Kidney (tissue), 14 donors: Measurements from ENCODE around the gene PTGFR. TPM values are rescaled to one million over a fixed set of nuclear protein-coding genes. Genes with fewer than 3 reads are reported as not detected.

Experiments used
- DNase-seq, 5 donors: peaks; one replicate each; pipeline ENCODE4 v3.0.0-alpha.2; 2013 to 2020
- FAIRE-seq: peaks from 2 replicates; lab custom pipeline; 2012; peaks lifted over from hg19 to GRCh38; lab: Jason Lieb, UNC
- H3K27ac ChIP-seq, 2 donors: one replicate each; pipeline ENCODE4 v1.7.0; 2013; ENCODE audit warnings: low read depth in 2 of 2, low read length in 2 of 2, inconsistent platforms in 1 of 2
- H3K27me3 ChIP-seq: one replicate; pipeline ENCODE4 v1.7.1; 2013; ENCODE audit warnings: low read length, inconsistent platforms; ENCODE audit not compliant: control insufficient read depth, insufficient read depth
- H3K36me3 ChIP-seq, 3 donors: one replicate each; pipeline versions ENCODE4 v1.7.0 to v1.7.1; 2013; ENCODE audit warnings: low read length in 3 of 3, control low read depth in 1 of 3, inconsistent platforms in 1 of 3; ENCODE audit not compliant: insufficient read depth in 3 of 3, control insufficient read depth in 2 of 3
- H3K4me1 ChIP-seq, 3 donors: one replicate each; pipeline versions ENCODE4 v1.7.0 to v1.7.1; 2013; ENCODE audit warnings: low read length in 3 of 3, inconsistent platforms in 1 of 3, low read depth in 1 of 3; ENCODE audit not compliant: control insufficient read depth in 2 of 3, insufficient read depth in 2 of 3
- H3K4me3 ChIP-seq, 3 donors: one replicate each; pipeline versions ENCODE4 v1.7.0 to v1.8.1; 2013; ENCODE audit warnings: low read length in 3 of 3, control low read depth in 1 of 3, inconsistent platforms in 1 of 3
- H3K9ac ChIP-seq, 3 donors: one replicate each; pipeline versions ENCODE4 v1.7.0 to v1.7.1; 2013; ENCODE audit warnings: low read length in 3 of 3, control low read depth in 1 of 3, inconsistent platforms in 1 of 3
- H3K9me3 ChIP-seq, 3 donors: one replicate each; pipeline versions ENCODE4 v1.7.0 to v1.7.1; 2013; ENCODE audit warnings: low read length in 3 of 3, control low read depth in 1 of 3, inconsistent platforms in 1 of 3; ENCODE audit not compliant: control insufficient read depth in 2 of 3, insufficient read depth in 1 of 3
- intact Hi-C: fragments of 100-400 bp; cut with DNase I; formaldehyde crosslinking; loops from one replicate; pipeline ENCODE4 v1.11.1; 2022
- polyA plus RNA-seq: library from polyadenylated mRNA; stranded (reverse); fragments of 350-450 nt; fragmentation: Illumina TruSeq; extraction: RNeasy Lipid Tissue Mini Kit (QIAGEN cat#74804); gene quantifications from one replicate; pipeline ENCODE4 v1.2.3, GENCODE V29; 2014; ENCODE audit warnings: low read depth, low replicate concordance; ENCODE audit not compliant: insufficient read depth
- total RNA-seq: library from RNA; stranded (reverse); fragmentation: NEBNext Ultra II Directional; extraction: Animal tissue kit (Norgen Biotek cat#: 25700); gene quantifications from one replicate; pipeline ENCODE4 v1.2.1, GENCODE V29; 2021
- TF ChIP-seq, protein P1 (sequence below): IDR thresholded peaks from 3 replicates; pipeline ENCODE4 v1.5.1; 2012; ENCODE audit warnings: mild to moderate bottlenecking, moderate library complexity, borderline replicate concordance; ENCODE audit not compliant: insufficient read depth; ENCODE audit errors: extremely low read depth
- donor health status: control.
- donor health status: control.
- donor health status: control.
- donor health status: control.
- donor health status: control.
- donor health status: DM: yes; HTN: yes; CAD: no.
- donor health status: Normal renal cell carcinoma (clear cell type).

The PTGFR gene
- total and polyA plus RNA-seq, 2 donors from 2014 or later, result 2.4 to 3.7 TPM

DNA sequence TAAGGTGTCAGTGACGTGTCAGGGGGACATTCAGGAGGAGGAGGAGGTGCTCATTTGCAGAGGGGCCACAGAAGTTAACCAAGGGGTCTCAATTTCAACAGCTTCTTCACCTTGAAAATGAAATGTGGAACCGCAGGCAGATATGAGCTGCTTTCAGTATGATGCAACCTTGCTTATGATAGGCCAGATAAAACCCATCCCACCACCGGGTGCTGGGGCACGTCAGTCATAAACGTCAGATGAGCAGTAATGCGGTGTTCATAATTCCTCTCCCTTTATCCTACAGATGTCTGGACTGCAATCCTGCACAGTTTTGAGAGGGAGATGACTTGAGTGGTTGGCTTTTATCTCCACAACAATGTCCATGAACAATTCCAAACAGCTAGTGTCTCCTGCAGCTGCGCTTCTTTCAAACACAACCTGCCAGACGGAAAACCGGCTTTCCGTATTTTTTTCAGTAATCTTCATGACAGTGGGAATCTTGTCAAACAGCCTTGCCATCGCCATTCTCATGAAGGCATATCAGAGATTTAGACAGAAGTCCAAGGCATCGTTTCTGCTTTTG is 1.7 kb downstream of the PTGFR start:
- Histone ChIP-seq H3K27ac (no peak overlapping the region), H3K27me3 (peaks cover 2% of the 10 kb centered on the region), H3K4me1 (peaks cover 0 to 5% (median 0%) of the 10 kb centered on the region in 3 donors), H3K36me3 (no peaks in the 10 kb centered on the region), H3K9me3 (no peaks in the 10 kb centered on the region), H3K9ac (no peak overlapping the region), H3K4me3 (peak overlapping the region in 1 of 3 donors; percentile 69)
- no peak for FAIRE-seq
- TF ChIP-seq, protein P1, sequence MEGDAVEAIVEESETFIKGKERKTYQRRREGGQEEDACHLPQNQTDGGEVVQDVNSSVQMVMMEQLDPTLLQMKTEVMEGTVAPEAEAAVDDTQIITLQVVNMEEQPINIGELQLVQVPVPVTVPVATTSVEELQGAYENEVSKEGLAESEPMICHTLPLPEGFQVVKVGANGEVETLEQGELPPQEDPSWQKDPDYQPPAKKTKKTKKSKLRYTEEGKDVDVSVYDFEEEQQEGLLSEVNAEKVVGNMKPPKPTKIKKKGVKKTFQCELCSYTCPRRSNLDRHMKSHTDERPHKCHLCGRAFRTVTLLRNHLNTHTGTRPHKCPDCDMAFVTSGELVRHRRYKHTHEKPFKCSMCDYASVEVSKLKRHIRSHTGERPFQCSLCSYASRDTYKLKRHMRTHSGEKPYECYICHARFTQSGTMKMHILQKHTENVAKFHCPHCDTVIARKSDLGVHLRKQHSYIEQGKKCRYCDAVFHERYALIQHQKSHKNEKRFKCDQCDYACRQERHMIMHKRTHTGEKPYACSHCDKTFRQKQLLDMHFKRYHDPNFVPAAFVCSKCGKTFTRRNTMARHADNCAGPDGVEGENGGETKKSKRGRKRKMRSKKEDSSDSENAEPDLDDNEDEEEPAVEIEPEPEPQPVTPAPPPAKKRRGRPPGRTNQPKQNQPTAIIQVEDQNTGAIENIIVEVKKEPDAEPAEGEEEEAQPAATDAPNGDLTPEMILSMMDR, result no peak
- intact Hi-C loops, result no loop called here
- no peak for DNase-seq

DNA sequence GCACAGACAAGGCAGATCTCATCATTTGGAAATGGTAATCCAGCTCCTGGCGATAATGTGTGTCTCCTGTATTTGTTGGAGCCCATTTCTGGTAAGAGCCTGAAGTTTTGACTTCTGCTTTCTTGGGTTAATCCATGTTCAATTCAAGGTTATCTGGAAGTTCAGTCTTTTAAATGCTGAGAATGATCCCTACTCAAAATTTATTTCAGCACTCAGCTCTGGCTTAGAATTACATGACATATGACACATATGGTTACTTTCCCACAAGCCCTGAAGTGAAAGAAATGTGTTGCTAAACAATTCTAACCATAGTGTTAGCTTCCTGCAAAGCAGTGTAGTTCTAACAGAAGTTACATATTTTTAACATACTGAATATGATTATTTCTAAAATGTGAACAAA is 2.7 kb downstream of the PTGFR start:
- no peaks in the 10 kb centered on the region for H3K9me3 ChIP-seq
- intact Hi-C loops, result no loop called here
- TF ChIP-seq, protein P1, result no peak
- no peak for FAIRE-seq
- H3K27ac ChIP-seq, result no peak overlapping the region
- H3K36me3 ChIP-seq, result no peaks in the 10 kb centered on the region
- peaks cover 2% of the 10 kb centered on the region for H3K27me3 ChIP-seq
- peaks cover 0 to 5% (median 0%) of the 10 kb centered on the region in 3 donors for H3K4me1 ChIP-seq
- no peak overlapping the region for H3K9ac ChIP-seq
- no peak overlapping the region for H3K4me3 ChIP-seq
- no peak for DNase-seq

DNA sequence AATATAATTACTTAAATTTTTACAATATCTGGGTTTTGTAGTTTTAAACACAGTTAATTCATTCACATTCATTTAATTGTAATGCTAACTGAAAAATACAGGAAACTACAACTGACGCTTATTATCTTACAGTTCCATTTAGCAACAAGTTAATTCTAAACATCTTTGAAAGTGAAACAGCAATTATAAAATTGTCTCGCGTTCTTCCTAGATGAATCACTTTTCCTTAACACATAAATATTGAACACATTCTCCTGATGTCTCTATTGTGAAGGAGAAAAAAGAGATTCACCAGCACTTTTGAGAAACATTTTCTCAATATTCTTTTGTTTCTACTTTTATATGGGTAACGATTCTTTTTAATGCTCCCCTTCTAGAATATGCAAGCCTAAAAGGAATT is 6.4 kb downstream of the PTGFR start:
- DNase-seq (no peak), FAIRE-seq (no peak)
- Histone ChIP-seq H3K36me3 (no peaks in the 10 kb centered on the region), H3K9me3 (no peaks in the 10 kb centered on the region), H3K4me3 (no peak overlapping the region), H3K9ac (no peak overlapping the region), H3K27me3 (no peaks in the 10 kb centered on the region), H3K4me1 (peaks cover 0 to 2% (median 0%) of the 10 kb centered on the region in 3 donors), H3K27ac (no peak overlapping the region)
- TF ChIP-seq, protein P1, result no peak
- intact Hi-C loops, result no loop called here

GRCh38 chr1:78500529-78500928 is 9.8 kb downstream of the PTGFR start:
- Histone ChIP-seq H3K4me3 (no peak overlapping the region), H3K9me3 (no peaks in the 10 kb centered on the region), H3K4me1 (peaks cover 0 to 5% (median 2%) of the 10 kb centered on the region in 3 donors), H3K27ac (no peak overlapping the region), H3K27me3 (no peaks in the 10 kb centered on the region), H3K9ac (no peak overlapping the region), H3K36me3 (no peaks in the 10 kb centered on the region)
- TF ChIP-seq, protein P1, result no peak
- no peak for DNase-seq
- intact Hi-C loops, result no loop called here
- no peak for FAIRE-seq
